ENCODE measurements around the gene ZNF30. TPM values are rescaled to one million over a fixed set of nuclear protein-coding genes. Genes with fewer than 3 reads are reported as not detected.

Gene ZNF30
- 1 to 10 TPM; 2.4 to 5.6 (median 3.1) TPM for total RNA-seq

GRCh38 chr19:34926685-34927375 is at the start of gene ZNF30:
Gene ZNF30, plus strand, starts transcription at chr19:34926903. Its CDS starts 3,045 bp downstream, at chr19:34929948.
- Histone ChIP-seq H3K36me3 (peaks cover 0 to 6% of the 10 kb centered on the region in 2 donors), H3K4me3 (replicated peaks in 1 of 3) (peak within 1 kb of the TSS; percentile 16 to 56 (median 35)), H3K27ac (peak within 1 kb of the TSS in 2 of 3 donors; percentile 24 to 77), H3K4me1 (peaks cover 6 to 7% of the 10 kb centered on the region in 2 donors), H3K9me3 (no peaks in the 10 kb centered on the region), H3K27me3 (no peaks in the 10 kb centered on the region)
- TF ChIP-seq CTCF (IDR thresholded peaks at IDR 0.05): peak in 1 of 6 experiments; percentile 14
- peak in 1 of 2 donors; percentile 81 for TF ChIP-seq POLR2A (IDR thresholded peaks at IDR 0.05)
- intact Hi-C loops (cut with DNase I): no loop called here
- peak; percentile 94 to 96 for DNase-seq
- WGBS, 2 donors: 1% methylated on average over 21 to 45 of the region's 53 CpGs

- no peaks in the 10 kb centered on the region for H3K36me3 ChIP-seq
- H3K4me1 ChIP-seq: no peaks in the 10 kb centered on the region
- no peaks in the 10 kb centered on the region for H3K9me3 ChIP-seq
- no peaks in the 10 kb centered on the region for H3K27me3 ChIP-seq
- no peak overlapping the region for H3K27ac ChIP-seq
- no peak for TF ChIP-seq POLR2A (IDR thresholded peaks at IDR 0.05)
- no peak for TF ChIP-seq CTCF (IDR thresholded peaks at IDR 0.05)
- DNase-seq: no peak
- H3K4me3 ChIP-seq (replicated peaks in 1 of 3): no peak overlapping the region
- intact Hi-C loops (cut with DNase I): no loop called here
Observed at GRCh38 chr19:34879563-34879962, 47.1 kb upstream of the ZNF30 start.

- no peak for DNase-seq
- Histone ChIP-seq H3K27me3 (no peaks in the 10 kb centered on the region), H3K4me3 (replicated peaks in 1 of 3) (no peak overlapping the region), H3K27ac (no peak overlapping the region), H3K36me3 (no peaks in the 10 kb centered on the region), H3K4me1 (no peaks in the 10 kb centered on the region), H3K9me3 (no peaks in the 10 kb centered on the region)
- TF ChIP-seq POLR2A (IDR thresholded peaks at IDR 0.05): no peak
- TF ChIP-seq CTCF (IDR thresholded peaks at IDR 0.05): no peak
- WGBS, 2 donors: 78 to 84% methylated on average over 1 of the region's 1 CpG
- intact Hi-C loops (cut with DNase I): no loop called here
Observed at GRCh38 chr19:34880034-34880433, 46.7 kb upstream of the ZNF30 start.

DNA sequence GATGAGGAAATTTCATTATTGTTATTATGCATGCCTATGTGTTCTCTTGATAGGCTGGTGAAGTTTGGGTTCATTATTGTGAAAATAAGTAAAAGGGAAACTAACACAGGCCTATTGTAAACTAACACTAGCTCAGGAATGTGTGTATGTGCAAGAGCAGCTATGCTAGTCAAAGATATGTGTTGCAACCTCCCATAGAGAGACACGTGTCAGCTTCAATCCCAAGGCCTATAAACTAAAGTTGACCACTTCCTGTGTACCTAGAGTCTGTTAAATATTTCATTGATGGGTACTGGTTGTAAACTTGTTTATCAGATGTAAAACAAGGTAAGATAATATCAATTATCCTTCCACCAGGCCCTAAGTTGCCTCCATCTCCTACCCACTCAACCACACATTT is 44.7 kb upstream of the ZNF30 start:
- H3K27me3 ChIP-seq: no peaks in the 10 kb centered on the region
- no peak overlapping the region for H3K4me3 ChIP-seq (replicated peaks in 1 of 3)
- H3K27ac ChIP-seq: no peak overlapping the region
- no peaks in the 10 kb centered on the region for H3K36me3 ChIP-seq
- no peak for DNase-seq
- no peak for TF ChIP-seq POLR2A (IDR thresholded peaks at IDR 0.05)
- TF ChIP-seq CTCF (IDR thresholded peaks at IDR 0.05): no peak
- no peaks in the 10 kb centered on the region for H3K9me3 ChIP-seq
- 75 to 77% methylated on average over 1 of the region's 1 CpG for WGBS, 2 donors
- intact Hi-C loops (cut with DNase I): no loop called here
- H3K4me1 ChIP-seq: no peaks in the 10 kb centered on the region

DNA sequence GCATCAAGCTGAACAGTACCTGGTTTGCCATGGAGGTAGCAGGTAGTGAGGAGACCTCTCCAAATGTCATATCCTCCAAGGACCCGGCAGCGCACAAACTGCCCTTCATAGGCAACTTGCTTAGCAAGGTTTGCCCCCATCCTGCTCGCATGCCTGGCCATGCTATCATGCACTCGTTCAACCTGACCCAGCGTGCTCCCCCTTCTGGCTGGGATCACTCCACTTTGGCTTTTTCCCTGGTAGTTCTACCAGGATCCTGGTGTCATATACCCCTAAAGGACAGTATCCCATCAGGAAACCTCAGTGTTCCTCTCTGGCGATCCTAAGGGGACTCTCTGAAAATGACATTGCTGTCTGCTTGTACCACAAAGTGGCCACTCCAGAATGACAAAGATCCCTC is 38.6 kb upstream of the ZNF30 start:
- H3K36me3 ChIP-seq: no peaks in the 10 kb centered on the region
- no peak for TF ChIP-seq POLR2A (IDR thresholded peaks at IDR 0.05)
- no peak for TF ChIP-seq CTCF (IDR thresholded peaks at IDR 0.05)
- 78 to 87% methylated on average over 4 to 6 of the region's 6 CpGs for WGBS, 2 donors
- no peaks in the 10 kb centered on the region for H3K9me3 ChIP-seq
- intact Hi-C loops (cut with DNase I): no loop called here
- no peak overlapping the region for H3K27ac ChIP-seq
- H3K4me1 ChIP-seq: no peaks in the 10 kb centered on the region
- no peak overlapping the region for H3K4me3 ChIP-seq (replicated peaks in 1 of 3)
- DNase-seq: no peak
- H3K27me3 ChIP-seq: no peaks in the 10 kb centered on the region
